Pancreas (tissue), 10 donors: ENCODE results near the gene ARID4B. TPM values are rescaled to one million over a fixed set of nuclear protein-coding genes. Genes with fewer than 3 reads are reported as not detected.

ENCODE experiments used
- ATAC-seq, 4 donors: fragments of 200-7000 bp; cut with Tn5 transposase; one replicate each; pipeline versions ENCODE4 v1.8.0 to v1.9.1; 2020; ENCODE audit warnings: mild to moderate bottlenecking in 4 of 4, moderate library complexity in 4 of 4
- DNase-seq, 6 donors: peaks; one replicate each; pipeline ENCODE4 v3.0.0-alpha.2; 2020
- FAIRE-seq: peaks from 2 replicates; lab custom pipeline; 2012; peaks lifted over from hg19 to GRCh38; lab: Jason Lieb, UNC
- H3K27ac ChIP-seq, 4 donors: fragments of 200-600 bp; sonication (generic); 1 replicate in 3 of 4; 2 replicates in 1 of 4; pipeline versions ENCODE4 v1.5.0 to v1.8.0; 2020
- H3K27me3 ChIP-seq, 4 donors: fragments of 200-600 bp; one replicate each; pipeline ENCODE4 v1.8.0; 2021
- H3K36me3 ChIP-seq, 3 donors: fragments of 200-600 bp; sonication (generic) in 1 of 3; one replicate each; pipeline versions ENCODE4 v1.5.0 to v1.8.0; 2020 to 2021
- H3K4me1 ChIP-seq, 3 donors: fragments of 200-600 bp; one replicate each; pipeline ENCODE4 v1.8.0; 2021
- H3K4me3 ChIP-seq, 4 donors: fragments of 200-600 bp; sonication (generic) in 2 of 4; one replicate each; pipeline versions ENCODE4 v1.5.0 to v1.8.0; 2020 to 2021
- H3K9me3 ChIP-seq, 4 donors: fragments of 200-600 bp; one replicate each; pipeline ENCODE4 v1.8.0; 2021
- WGBS, 2 donors: extraction: QIAGEN DNeasy Blood & Tissue Kit; methylation state at CpG; one replicate each; pipeline ENCODE4 v1.1.7; 2013; 5-methylcytosine and 5-hydroxymethylcytosine counted together
- intact Hi-C, 3 donors: fragments of 100-400 bp; cut with DNase I; formaldehyde crosslinking; loops; one replicate each; pipeline versions ENCODE4 v1.11.1 to v1.14.2; 2022
- polyA plus RNA-seq, 2 donors: library from polyadenylated mRNA; stranded (reverse); fragments of 200-250 nt; gene quantifications; one replicate each; pipeline ENCODE4 v1.2.3, GENCODE V29; 2013
- total RNA-seq, 6 donors: library from RNA; stranded (reverse); fragmentation: NEBNext Ultra II Directional in 4 of 6; extraction: Animal tissue kit (Norgen Biotek cat#: 25700) in 4 of 6; gene quantifications; one replicate each; pipeline versions ENCODE4 v1.2.1 to v1.2.4, GENCODE V29; 2021 to 2023
- TF ChIP-seq, protein P1 (sequence below), 4 donors: fragments of 200-600 bp; sonication (generic) in 3 of 4; IDR thresholded peaks; one replicate each; pipeline versions ENCODE4 v1.5.0 to v1.8.0; 2021; ENCODE audit warnings: antibody characterized with exemption in 4 of 4
- donor health status: healthy with polysubstance abuse.
- donor health status: DM: no; HTN: no; CAD: no; lungs with moderate emphysema.
- donor health status: DM: no; HTN: no; CAD: no.
- donor health status: control.
- donor health status: control.
- donor health status: Bipolar disorder and iron deficiency.
- donor health status: DM: yes; HTN: yes; CAD: no.
- donor health status: DM: no; HTN: no; CAD: no.
- donor health status: DM: no; HTN: no; CAD: no.
- donor health status: DM: yes; HTN: yes; CAD: no.

Gene ARID4B
- total and polyA plus RNA-seq, 8 donors: 12.5 to 26.6 (median 16.7) TPM

DNA sequence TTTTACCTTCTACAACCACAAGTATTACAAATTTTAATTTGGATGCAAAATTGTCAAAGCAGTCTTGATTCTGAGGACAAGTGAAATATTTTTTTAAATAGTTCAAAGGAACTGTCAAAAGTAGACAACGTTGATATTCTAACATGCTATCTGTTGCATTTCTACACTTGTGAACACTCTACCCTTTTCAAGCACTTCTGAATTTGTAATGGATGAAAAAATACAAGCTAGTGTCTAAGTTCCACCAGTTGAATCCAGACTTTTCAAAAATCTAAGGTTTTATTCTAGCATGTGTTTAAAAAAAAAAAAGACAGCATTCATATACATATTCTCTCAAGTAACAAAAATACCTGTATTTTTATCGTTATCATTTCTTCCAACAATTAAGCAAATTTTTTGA, 2.1 kb downstream of the ARID4B start:
- Histone ChIP-seq H3K27ac (peak overlapping the region in 1 of 4 donors; percentile 97), H3K4me1 (peaks cover 23 to 38% (median 37%) of the 10 kb centered on the region in 3 donors), H3K9me3 (no peaks in the 10 kb centered on the region), H3K27me3 (no peaks in the 10 kb centered on the region), H3K36me3 (no peaks in the 10 kb centered on the region), H3K4me3 (peak overlapping the region in 3 of 4 donors; percentile 91 to 99 (median 96))
- FAIRE-seq (no peak), DNase-seq (no peak), ATAC-seq (no peak)
- intact Hi-C loops: loop anchor here in 1 of 3 donors (10.0 kb wide), 1 partner anchor 71 kb away; no protein-coding TSS in a partner anchor
- 5 to 11% methylated on average over 2 of the region's 2 CpGs for WGBS, 2 donors
- TF ChIP-seq, protein P1, sequence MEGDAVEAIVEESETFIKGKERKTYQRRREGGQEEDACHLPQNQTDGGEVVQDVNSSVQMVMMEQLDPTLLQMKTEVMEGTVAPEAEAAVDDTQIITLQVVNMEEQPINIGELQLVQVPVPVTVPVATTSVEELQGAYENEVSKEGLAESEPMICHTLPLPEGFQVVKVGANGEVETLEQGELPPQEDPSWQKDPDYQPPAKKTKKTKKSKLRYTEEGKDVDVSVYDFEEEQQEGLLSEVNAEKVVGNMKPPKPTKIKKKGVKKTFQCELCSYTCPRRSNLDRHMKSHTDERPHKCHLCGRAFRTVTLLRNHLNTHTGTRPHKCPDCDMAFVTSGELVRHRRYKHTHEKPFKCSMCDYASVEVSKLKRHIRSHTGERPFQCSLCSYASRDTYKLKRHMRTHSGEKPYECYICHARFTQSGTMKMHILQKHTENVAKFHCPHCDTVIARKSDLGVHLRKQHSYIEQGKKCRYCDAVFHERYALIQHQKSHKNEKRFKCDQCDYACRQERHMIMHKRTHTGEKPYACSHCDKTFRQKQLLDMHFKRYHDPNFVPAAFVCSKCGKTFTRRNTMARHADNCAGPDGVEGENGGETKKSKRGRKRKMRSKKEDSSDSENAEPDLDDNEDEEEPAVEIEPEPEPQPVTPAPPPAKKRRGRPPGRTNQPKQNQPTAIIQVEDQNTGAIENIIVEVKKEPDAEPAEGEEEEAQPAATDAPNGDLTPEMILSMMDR (IDR thresholded peaks at IDR 0.05): no peak

DNA sequence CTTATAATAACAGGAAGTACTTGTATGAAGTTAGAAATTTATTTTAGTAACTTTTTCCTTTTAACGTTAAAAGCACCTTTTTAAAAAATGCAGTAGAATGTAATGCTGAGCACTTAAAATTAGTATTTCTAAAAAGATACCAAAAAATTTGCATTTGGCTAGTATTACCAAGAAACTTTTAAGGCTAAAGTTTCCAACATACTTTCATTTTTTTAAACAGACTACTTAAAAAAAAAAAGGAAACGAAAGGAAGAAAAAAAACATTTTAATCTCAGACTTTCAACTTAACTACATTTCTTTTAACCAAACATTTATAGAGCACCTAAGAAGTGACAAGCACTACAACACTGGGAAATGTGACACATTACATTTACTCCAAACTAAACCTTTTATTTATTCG, 2.8 kb downstream of the ARID4B start:
- TF ChIP-seq, protein P1 (IDR thresholded peaks at IDR 0.05): no peak
- 12 to 14% methylated on average over 3 of the region's 3 CpGs for WGBS, 2 donors
- ATAC-seq (no peak), FAIRE-seq (no peak), DNase-seq (no peak)
- Histone ChIP-seq H3K4me3 (peak overlapping the region in 2 of 4 donors; percentile 96 to 99), H3K4me1 (peaks cover 23 to 35% (median 31%) of the 10 kb centered on the region in 3 donors), H3K27ac (no peak overlapping the region), H3K36me3 (no peaks in the 10 kb centered on the region), H3K9me3 (no peaks in the 10 kb centered on the region), H3K27me3 (no peaks in the 10 kb centered on the region)
- intact Hi-C loops: loop anchor here in 1 of 3 donors (10.0 kb wide), 1 partner anchor 70 kb away; no protein-coding TSS in a partner anchor

DNA sequence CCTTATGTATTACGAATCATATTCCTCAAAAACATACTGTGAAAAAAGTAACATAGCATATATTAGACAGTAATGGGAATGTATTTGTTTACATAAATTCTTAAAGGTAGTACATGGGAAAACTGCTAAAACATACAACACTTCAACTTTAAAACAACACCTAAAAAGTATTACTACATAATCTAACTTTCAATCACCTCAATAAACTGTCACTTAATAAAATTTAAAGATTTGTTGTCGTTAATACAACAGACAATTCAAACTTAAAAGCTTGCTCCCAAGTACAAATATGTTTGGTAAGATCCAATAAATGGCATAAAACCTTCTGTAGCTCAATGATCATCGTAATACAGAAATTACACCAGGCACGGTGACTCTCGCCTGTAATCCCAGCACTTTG, 3.7 kb downstream of the ARID4B start:
- TF ChIP-seq, protein P1 (IDR thresholded peaks at IDR 0.05): no peak
- 94% methylated on average over 5 of the region's 5 CpGs for WGBS, 2 donors
- ATAC-seq (no peak), FAIRE-seq (no peak), DNase-seq (no peak)
- intact Hi-C loops: loop anchor here in 1 of 3 donors (10.0 kb wide), 1 partner anchor 69 kb away; no protein-coding TSS in a partner anchor
- Histone ChIP-seq H3K9me3 (no peaks in the 10 kb centered on the region), H3K27ac (no peak overlapping the region), H3K36me3 (no peaks in the 10 kb centered on the region), H3K4me1 (peaks cover 18 to 29% (median 26%) of the 10 kb centered on the region in 3 donors), H3K27me3 (no peaks in the 10 kb centered on the region), H3K4me3 (no peak overlapping the region)

DNA sequence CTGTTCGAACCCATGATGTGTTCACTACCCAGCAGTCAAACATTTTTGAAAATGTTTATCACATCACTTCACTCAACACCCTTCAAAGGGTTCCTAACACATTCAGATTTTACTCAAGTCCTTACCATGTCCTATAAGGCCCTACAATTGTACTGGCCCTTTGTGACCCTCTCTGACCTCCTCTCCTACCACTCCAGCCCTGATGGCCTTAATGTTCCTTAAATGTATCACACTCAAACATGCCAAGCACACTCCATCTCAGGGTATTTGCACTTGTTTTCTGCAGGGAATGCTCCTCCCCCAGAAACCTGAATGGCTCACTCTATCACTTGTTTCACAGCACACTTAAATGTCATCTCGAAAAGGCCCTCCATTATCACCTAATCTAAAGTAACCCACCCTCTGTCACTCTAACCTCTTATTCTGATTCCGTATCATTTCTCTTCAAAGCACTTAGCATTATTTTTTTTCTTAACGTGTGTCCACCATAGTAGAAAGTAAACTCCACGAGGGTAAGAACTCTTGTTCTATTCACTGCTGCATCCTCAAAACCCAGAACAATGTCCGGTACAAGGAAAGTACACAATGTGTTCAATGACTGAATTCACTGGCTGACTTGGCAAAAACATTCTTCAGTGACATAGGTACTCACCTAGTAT, 7.3 kb downstream of the ARID4B start:
- no peak for DNase-seq
- intact Hi-C loops: loop anchor here in 1 of 3 donors (10.0 kb wide), 1 partner anchor 66 kb away; no protein-coding TSS in a partner anchor
- H3K4me3 ChIP-seq: no peak overlapping the region
- no peak overlapping the region for H3K27ac ChIP-seq
- no peaks in the 10 kb centered on the region for H3K9me3 ChIP-seq
- TF ChIP-seq, protein P1 (IDR thresholded peaks at IDR 0.05): no peak
- no peaks in the 10 kb centered on the region for H3K27me3 ChIP-seq
- H3K36me3 ChIP-seq: no peaks in the 10 kb centered on the region
- WGBS, 2 donors: 77 to 81% methylated on average over 6 of the region's 6 CpGs
- peaks cover 10 to 25% (median 18%) of the 10 kb centered on the region in 3 donors for H3K4me1 ChIP-seq
- FAIRE-seq: no peak
- ATAC-seq: no peak

DNA sequence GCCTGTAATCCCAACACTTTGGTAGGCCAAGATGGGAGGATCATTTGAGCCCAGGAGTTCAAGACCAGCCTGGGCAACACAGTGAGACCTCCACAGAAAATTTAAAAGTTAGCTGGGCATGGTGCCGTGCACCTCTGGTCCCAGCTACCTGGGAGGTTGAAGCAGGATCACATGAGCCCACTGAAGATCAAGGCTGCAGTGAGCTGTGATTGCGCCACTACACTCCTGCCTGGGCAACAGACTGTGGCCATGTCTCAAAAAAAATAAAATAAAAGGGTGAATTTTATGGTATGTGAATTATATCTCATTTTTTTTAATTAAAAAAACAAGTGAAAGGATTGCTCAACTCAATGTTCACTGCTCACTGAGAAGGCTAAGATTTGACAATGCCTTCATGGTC, 8.7 kb downstream of the ARID4B start:
- Histone ChIP-seq H3K27me3 (no peaks in the 10 kb centered on the region), H3K4me3 (no peak overlapping the region), H3K9me3 (no peaks in the 10 kb centered on the region), H3K36me3 (no peaks in the 10 kb centered on the region), H3K4me1 (peaks cover 0 to 17% (median 9%) of the 10 kb centered on the region in 3 donors), H3K27ac (no peak overlapping the region)
- intact Hi-C loops: no loop called here
- FAIRE-seq (no peak), DNase-seq (no peak), ATAC-seq (no peak)
- 93 to 96% methylated on average over 2 of the region's 2 CpGs for WGBS, 2 donors
- TF ChIP-seq, protein P1 (IDR thresholded peaks at IDR 0.05): no peak
